Muscle layer of duodenum (tissue), 2 donors: ENCODE data around the gene KRTAP5-5.
"Not testable (repeated sequence)": the region's sequence is repeated elsewhere in the genome, so short reads cannot be mapped to it uniquely, and the experiment has no call there.

Experiments
- H3K27ac ChIP-seq: one replicate; pipeline ENCODE4 v1.7.0; 2013; ENCODE audit warnings: mild to moderate bottlenecking, low read length
- H3K27me3 ChIP-seq: one replicate; pipeline ENCODE4 v1.7.0; 2013; ENCODE audit warnings: low read depth, mild to moderate bottlenecking, control low read depth, low read length
- H3K36me3 ChIP-seq, 2 donors: one replicate each; pipeline ENCODE4 v1.7.0; 2013; ENCODE audit warnings: low read length in 2 of 2, control low read depth in 1 of 2, mild to moderate bottlenecking in 1 of 2; ENCODE audit not compliant: insufficient read depth in 2 of 2, control insufficient read depth in 1 of 2
- H3K4me1 ChIP-seq, 2 donors: one replicate each; pipeline ENCODE4 v1.7.0; 2013; ENCODE audit warnings: low read length in 2 of 2, mild to moderate bottlenecking in 2 of 2, control low read depth in 1 of 2, moderate library complexity in 1 of 2; ENCODE audit not compliant: insufficient read depth in 2 of 2, control insufficient read depth in 1 of 2
- H3K4me3 ChIP-seq, 2 donors: one replicate each; pipeline ENCODE4 v1.7.0; 2013; ENCODE audit warnings: low read length in 2 of 2, low read depth in 1 of 2, mild to moderate bottlenecking in 1 of 2
- H3K9me3 ChIP-seq, 2 donors: one replicate each; pipeline ENCODE4 v1.7.0; 2013; ENCODE audit warnings: low read length in 2 of 2, control low read depth in 1 of 2, mild to moderate bottlenecking in 1 of 2; ENCODE audit not compliant: control insufficient read depth in 1 of 2
- donor health status: healthy.

The KRTAP5-5 gene, protein sequence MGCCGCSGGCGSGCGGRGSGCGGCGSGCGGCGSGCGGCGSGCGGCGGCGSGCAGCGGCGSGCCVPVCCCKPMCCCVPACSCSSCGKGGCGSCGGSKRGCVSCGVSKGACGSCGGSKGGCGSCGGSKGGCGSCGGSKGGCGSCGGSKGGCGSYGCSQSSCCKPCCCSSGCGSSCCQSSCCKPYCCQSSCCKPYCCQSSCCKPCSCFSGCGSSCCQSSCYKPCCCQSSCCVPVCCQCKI

DNA sequence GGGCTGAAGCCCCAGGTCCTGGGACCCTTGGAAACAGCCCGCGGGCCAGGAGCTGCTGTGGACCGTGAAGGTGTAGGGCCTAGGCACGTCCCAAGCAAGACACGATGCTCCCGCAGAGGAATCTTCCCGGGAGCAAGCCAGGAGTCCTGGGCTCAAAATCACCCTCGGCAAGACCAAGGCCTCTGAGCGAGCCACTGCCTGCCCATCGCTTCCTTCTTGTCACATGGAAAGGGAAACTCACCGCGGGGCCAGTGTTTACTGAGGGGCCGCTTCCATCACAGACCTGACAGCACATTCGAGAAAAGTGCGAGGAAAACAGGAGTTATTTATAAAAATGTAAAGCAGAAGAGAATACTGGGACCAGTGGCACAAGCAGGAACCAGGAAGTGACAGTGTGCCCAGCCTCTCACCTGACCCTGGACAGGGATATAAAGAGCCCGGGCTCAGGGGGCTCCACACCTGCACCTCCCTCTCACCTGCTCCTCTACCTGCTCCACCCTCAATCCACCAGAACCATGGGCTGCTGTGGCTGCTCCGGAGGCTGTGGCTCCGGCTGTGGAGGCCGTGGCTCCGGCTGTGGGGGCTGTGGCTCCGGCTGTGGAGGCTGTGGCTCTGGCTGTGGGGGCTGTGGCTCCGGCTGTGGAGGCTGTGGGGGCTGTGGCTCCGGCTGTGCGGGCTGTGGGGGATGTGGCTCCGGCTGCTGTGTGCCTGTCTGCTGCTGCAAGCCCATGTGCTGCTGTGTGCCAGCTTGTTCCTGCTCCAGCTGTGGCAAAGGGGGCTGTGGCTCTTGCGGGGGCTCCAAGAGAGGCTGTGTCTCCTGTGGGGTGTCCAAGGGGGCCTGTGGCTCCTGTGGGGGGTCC, at the start of gene KRTAP5-5:
TSS of gene KRTAP5-5 (plus strand) at position 450 of the 860 bp plus-strand sequence. CDS start at position 516, 66 bp downstream.
- peaks cover 4% of the 10 kb centered on the region for H3K27me3 ChIP-seq
- H3K27ac ChIP-seq: no peak within 1 kb of the TSS
- no peaks in the 10 kb centered on the region for H3K36me3 ChIP-seq
- no peaks in the 10 kb centered on the region for H3K4me1 ChIP-seq
- H3K9me3 ChIP-seq: no peaks in the 10 kb centered on the region
- no peak within 1 kb of the TSS for H3K4me3 ChIP-seq

DNA sequence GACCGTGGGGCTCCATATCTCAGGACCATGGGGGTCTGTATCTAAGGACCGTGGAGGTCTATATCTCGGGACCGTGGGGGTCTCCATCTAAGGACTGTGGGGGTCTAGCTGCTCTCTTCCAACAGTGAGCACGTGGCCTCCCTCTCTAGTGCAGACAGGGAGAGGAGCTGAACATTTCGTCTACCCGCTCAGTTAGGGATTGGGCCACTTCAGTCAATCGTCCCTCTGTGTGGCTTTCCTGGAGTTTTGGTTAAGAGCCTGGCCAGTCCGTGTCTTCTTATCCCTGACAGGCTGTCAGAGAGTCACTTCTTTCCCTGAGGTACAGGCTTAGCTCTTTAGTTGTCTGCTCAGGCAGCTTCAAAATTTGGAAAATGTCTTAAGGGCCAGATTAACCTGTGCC, 47.6 kb upstream of the KRTAP5-5 start:
- no peak overlapping the region for H3K27ac ChIP-seq
- no peaks in the 10 kb centered on the region for H3K36me3 ChIP-seq
- H3K4me1 ChIP-seq: no peaks in the 10 kb centered on the region
- no peaks in the 10 kb centered on the region for H3K27me3 ChIP-seq
- no peak overlapping the region for H3K4me3 ChIP-seq
- H3K9me3 ChIP-seq: peaks cover 0 to 5% of the 10 kb centered on the region in 2 donors

DNA sequence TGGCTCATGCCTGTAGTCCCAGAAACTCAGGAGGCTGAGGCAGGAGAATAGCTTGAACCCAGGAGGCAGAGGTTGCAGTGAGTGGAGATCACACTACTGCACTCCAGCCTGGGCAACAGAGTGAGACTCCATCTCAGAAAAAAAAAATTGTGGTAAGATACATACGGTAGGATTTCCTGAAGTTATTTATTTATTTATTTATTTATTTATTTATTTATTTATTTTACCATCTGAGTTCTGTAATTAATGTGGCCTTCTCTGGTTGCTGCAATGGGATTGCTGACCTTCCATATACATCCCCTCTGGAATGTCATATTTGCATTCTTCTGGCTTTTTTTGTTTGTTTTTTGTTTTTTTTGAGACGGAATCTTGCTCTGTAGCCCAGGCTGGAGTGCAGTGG, 46.7 kb upstream of the KRTAP5-5 start:
- not testable (repeated sequence) for H3K9me3 ChIP-seq, H3K27me3 ChIP-seq, H3K4me1 ChIP-seq, H3K4me3 ChIP-seq, H3K27ac ChIP-seq, H3K36me3 ChIP-seq

DNA sequence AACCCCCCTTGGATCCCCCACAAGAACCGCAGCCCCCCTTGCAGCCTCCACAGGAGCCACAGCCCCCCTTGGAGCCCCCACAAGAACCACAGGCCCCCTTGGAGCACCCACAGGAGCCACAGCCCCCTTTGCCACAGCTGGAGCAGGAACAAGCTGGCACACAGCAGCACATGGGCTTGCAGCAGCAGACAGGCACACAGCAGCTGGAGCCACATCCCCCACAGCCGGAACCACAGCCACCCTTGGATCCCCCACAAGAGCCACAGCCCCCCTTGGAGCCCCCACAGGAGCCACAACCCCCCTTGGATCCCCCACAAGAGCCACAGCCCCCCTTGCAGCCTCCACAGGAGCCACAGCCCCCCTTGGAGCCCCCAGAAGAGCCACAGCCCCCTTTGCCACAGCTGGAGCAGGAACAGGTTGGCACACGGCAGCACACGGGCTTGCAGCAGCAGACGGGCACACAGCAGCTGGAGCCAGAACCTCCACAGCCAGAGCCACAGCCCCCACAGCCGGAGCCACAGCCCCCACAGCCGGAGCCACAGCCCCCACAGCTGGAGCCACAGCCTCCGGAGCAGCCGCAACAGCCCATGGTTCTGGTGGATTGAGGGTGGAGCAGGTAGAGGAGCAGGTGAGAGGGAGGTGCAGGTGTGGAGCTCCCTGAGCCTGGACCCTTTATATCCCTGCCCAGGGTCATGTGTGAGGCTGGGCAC, 44.8 kb upstream of the KRTAP5-5 start, which contains the start of gene KRTAP5-1:
TSS of gene KRTAP5-1 (minus strand) at position 623 of the 710 bp plus-strand sequence. CDS start at position 589, 34 bp downstream.
- not testable (repeated sequence) for H3K9me3 ChIP-seq, H3K36me3 ChIP-seq, H3K27me3 ChIP-seq, H3K4me3 ChIP-seq, H3K27ac ChIP-seq, H3K4me1 ChIP-seq

DNA sequence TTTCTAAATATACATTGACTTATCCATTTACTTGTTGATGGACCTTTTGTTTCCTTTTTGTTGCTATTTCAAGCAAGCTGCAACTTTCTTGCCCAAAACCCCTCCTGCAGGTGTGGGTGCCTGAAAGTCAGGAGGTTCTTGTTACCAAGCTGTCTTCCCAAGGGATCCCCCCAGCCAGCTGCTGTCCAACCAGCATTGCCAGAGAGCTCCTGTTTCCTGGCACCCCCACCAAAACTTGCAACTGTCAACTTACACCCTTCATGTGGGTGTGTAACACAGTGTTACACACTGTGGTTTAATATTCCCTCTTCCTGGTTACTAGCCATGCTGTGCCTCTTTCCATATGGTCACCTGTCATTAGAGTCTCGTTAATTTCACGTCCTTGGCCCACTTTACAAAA, 42.9 kb upstream of the KRTAP5-5 start:
- Histone ChIP-seq H3K4me3 (no peak overlapping the region), H3K27me3 (no peaks in the 10 kb centered on the region), H3K4me1 (no peaks in the 10 kb centered on the region), H3K27ac (no peak overlapping the region), H3K36me3 (no peaks in the 10 kb centered on the region), H3K9me3 (no peaks in the 10 kb centered on the region)

DNA sequence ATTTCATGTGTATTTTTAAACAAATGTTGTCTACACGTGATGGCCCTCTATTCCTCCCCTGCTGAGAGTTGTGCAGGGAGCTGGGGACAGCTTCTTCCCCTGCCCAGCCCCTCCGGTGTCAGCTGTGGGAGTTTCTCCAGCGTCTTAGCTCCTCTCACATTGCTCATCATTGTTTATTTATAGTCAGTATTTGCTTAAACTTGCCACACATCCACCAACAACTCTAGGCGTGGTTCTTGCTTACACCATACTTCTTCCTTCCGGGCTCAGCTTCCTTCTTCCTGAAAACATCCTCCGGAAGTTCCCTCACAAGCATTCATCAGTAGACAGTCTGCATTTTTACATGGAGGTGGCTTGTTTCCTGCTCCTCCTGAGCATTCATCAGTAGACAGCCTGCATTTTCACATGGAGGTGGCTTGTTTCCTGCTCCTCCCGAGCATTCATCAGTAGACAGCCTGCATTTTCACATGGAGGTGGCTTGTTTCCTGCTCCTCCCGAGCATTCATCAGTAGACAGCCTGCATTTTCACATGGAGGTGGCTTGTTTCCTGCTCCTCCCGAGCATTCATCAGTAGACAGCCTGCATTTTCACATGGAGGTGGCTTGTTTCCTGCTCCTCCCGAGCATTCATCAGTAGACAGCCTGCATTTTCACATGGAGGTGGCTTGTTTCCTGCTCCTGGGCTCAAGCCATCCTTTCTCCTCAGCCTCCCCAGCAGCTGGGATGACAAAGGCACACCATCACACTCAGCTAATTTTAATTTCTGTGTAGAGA, 40.2 kb upstream of the KRTAP5-5 start:
- not testable (repeated sequence) for H3K4me1 ChIP-seq, H3K27me3 ChIP-seq, H3K9me3 ChIP-seq, H3K36me3 ChIP-seq, H3K4me3 ChIP-seq, H3K27ac ChIP-seq

DNA sequence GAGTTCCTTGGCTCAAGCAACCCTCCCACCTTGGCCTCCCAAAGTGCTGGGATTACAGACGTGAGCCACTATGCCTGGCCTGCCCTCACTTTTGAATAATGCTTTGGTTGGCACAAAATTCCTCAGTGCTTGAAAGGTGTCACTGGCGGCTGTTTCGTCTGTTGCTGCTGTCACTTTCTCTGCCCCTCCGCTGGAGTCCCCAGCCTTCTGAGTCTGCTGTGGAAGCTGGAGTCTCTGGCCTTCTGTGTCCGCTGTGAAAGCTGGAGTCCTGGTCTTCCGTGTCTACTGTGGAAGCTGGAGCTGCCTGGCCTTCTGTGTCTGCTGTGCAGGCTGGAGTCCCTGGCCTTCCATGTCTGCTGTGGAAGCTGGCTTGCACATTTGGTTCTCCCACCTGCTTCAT, 39.6 kb upstream of the KRTAP5-5 start:
- H3K4me3 ChIP-seq: no peak overlapping the region
- no peaks in the 10 kb centered on the region for H3K27me3 ChIP-seq
- no peaks in the 10 kb centered on the region for H3K9me3 ChIP-seq
- no peak overlapping the region for H3K27ac ChIP-seq
- no peaks in the 10 kb centered on the region for H3K36me3 ChIP-seq
- H3K4me1 ChIP-seq: no peaks in the 10 kb centered on the region

DNA sequence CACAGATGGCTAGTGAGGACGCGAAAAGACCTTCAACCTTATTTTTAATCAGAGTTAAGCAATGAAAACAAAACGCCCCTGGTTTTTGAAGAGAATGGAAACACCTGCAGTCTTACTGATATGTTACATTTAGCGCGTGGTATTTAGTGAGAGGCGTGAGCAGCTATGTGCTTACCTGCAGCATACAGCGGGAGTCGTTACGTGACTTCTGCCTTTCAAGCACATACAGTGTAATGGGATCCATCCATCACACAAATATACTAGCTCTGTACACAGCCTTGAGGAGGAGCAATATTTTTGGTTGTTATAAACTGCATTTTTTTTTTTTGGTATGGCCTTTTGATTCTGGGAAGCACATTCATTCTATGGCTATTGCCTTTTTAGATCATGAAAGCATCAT, 36.9 kb upstream of the KRTAP5-5 start:
- H3K27ac ChIP-seq: no peak overlapping the region
- no peaks in the 10 kb centered on the region for H3K36me3 ChIP-seq
- H3K4me1 ChIP-seq: no peaks in the 10 kb centered on the region
- no peaks in the 10 kb centered on the region for H3K9me3 ChIP-seq
- no peaks in the 10 kb centered on the region for H3K27me3 ChIP-seq
- no peak overlapping the region for H3K4me3 ChIP-seq

DNA sequence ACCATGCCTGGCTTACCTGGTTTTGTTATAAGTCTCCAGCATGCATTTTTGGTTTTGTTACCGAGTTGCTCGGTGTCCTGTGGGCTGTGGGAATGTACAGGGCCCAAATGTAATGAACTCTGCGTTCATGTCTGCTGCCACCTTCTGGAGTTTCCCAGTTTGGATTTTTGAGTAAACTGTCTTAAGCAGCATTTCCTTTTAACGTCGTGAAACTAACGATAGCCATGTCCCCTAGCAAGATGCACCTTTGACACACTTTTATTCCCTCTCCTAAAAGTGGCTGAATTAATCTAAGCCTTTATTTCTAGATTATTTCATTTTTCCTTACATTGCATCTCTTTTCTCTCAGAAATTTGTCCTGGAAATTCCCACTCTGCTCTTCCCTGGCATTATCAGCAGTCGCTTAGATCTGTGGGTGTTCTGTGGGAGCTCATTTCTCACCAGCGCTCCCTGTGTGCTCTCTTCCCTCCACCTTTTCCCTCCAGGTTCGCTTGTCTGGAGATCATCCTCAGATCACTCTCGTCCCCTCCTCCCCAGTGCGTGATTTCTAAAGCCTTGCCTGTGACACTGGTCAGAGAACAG, 33.5 kb upstream of the KRTAP5-5 start:
- not testable (repeated sequence) for H3K27ac ChIP-seq, H3K4me1 ChIP-seq, H3K4me3 ChIP-seq, H3K27me3 ChIP-seq, H3K9me3 ChIP-seq, H3K36me3 ChIP-seq

DNA sequence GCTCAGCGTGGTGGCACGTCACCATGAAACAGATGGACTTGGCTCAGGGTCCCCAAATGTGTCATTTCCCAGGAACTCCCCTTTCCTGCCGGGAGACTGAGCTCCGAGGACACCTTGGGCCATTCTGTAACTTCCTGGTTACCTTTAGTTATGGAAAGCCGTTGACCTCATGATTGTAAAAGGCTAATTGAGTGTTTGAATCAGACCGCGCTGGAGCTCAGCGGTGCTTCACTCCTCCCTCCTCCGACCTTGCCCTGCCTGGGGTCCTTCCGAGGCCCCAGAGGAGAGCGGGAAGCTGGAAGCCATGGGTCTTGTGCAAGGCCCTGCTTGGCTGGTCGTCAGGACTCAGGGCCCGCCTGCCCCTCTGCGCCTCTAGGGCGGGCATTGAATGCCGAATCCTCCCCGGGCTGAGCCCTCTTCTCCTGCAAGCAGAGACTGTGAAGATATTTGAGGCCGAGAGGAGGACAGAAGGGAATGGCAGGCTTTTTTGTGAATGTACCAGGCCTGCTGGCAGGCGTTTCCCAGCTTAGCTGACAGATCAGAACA, 32.9 kb upstream of the KRTAP5-5 start:
- not testable (repeated sequence) for H3K36me3 ChIP-seq, H3K4me3 ChIP-seq, H3K9me3 ChIP-seq, H3K27me3 ChIP-seq, H3K27ac ChIP-seq, H3K4me1 ChIP-seq
